GM23248 (cell line): ENCODE measurements around the gene BCL10. TPM values are rescaled to one million over a fixed set of nuclear protein-coding genes. Genes with fewer than 3 reads are reported as not detected.

Experiments
- DNase-seq: peaks from one replicate; pipeline ENCODE4 v3.0.0-alpha.2; 2015
- H2AFZ ChIP-seq: fragments of 200-600 bp; sonication (generic); 2 replicates; pipeline ENCODE4 v1.6.1; 2016; ENCODE audit warnings: antibody characterized with exemption
- H3F3A ChIP-seq: fragments of 200-600 bp; sonication (generic); 2 replicates; pipeline ENCODE4 v1.6.1; 2016; ENCODE audit warnings: mild to moderate bottlenecking, antibody characterized with exemption, mixed run types; ENCODE audit not compliant: insufficient read depth
- H3K27ac ChIP-seq: fragments of 200-600 bp; sonication (generic); 2 replicates; pipeline ENCODE4 v1.5.1; 2016; ENCODE audit warnings: mild to moderate bottlenecking
- H3K27me3 ChIP-seq: fragments of 200-600 bp; sonication (generic); replicated peaks from 2 replicates; pipeline ENCODE4 v1.6.1; 2016; ENCODE audit warnings: mild to moderate bottlenecking; ENCODE audit not compliant: insufficient read depth
- H3K36me3 ChIP-seq: fragments of 200-600 bp; sonication (generic); 2 replicates; pipeline ENCODE4 v1.6.1; 2016; ENCODE audit warnings: low read depth, mild to moderate bottlenecking
- H3K4me1 ChIP-seq: fragments of 200-600 bp; sonication (generic); 2 replicates; pipeline ENCODE4 v1.6.1; 2016; ENCODE audit warnings: mild to moderate bottlenecking; ENCODE audit not compliant: insufficient read depth
- H3K4me2 ChIP-seq: fragments of 200-600 bp; sonication (generic); one replicate; pipeline ENCODE4 v1.6.1; 2016; ENCODE audit warnings: mild to moderate bottlenecking; ENCODE audit not compliant: unreplicated experiment
- H3K4me3 ChIP-seq: fragments of 200-600 bp; sonication (generic); 2 replicates; pipeline ENCODE4 v1.5.1; 2016; ENCODE audit warnings: mild to moderate bottlenecking
- H3K79me2 ChIP-seq: fragments of 200-600 bp; sonication (generic); 2 replicates; pipeline ENCODE4 v1.6.1; 2016; ENCODE audit warnings: mild to moderate bottlenecking; ENCODE audit not compliant: insufficient read depth
- H3K9ac ChIP-seq: fragments of 200-600 bp; sonication (generic); 2 replicates; pipeline ENCODE4 v1.6.1; 2016; ENCODE audit warnings: mild to moderate bottlenecking
- H3K9me2 ChIP-seq: fragments of 200-600 bp; sonication (generic); 2 replicates; pipeline ENCODE4 v1.6.1; 2016; ENCODE audit warnings: mixed run types, mild to moderate bottlenecking, moderate library complexity; ENCODE audit not compliant: insufficient read depth
- H3K9me3 ChIP-seq: fragments of 200-600 bp; sonication (generic); one replicate; pipeline ENCODE4 v1.6.1; 2017; ENCODE audit warnings: low read depth
- H4K20me1 ChIP-seq: fragments of 200-600 bp; sonication (generic); 2 replicates; pipeline ENCODE4 v1.6.0; 2016; ENCODE audit not compliant: insufficient read depth
- EZH2 ChIP-seq: fragments of 200-600 bp; sonication (generic); IDR thresholded peaks from 2 replicates; pipeline ENCODE4 v1.6.1; 2018; ENCODE audit warnings: antibody characterized with exemption, mild to moderate bottlenecking; ENCODE audit not compliant: insufficient read depth, poor library complexity, severe bottlenecking
- EZH2phosphoT487 ChIP-seq: fragments of 200-600 bp; sonication (generic); IDR thresholded peaks from 2 replicates; pipeline ENCODE4 v1.6.1; 2018; ENCODE audit warnings: antibody characterized with exemption, moderate library complexity, mild to moderate bottlenecking, low read depth; ENCODE audit not compliant: insufficient read depth
- WGBS, 2 experiments: methylation state at CpG; one replicate each; pipeline ENCODE4 v1.1.6; 2015 to 2017; ENCODE audit warnings: low lambda C conversion rate in 2 of 2, low coverage in 1 of 2; ENCODE audit errors: missing lambda C conversion rate in 2 of 2; 5-methylcytosine and 5-hydroxymethylcytosine counted together
- in situ Hi-C: fragments of 300-500 bp; cut with MboI; formaldehyde crosslinking; loops from 2 replicates; pipeline ENCODE4 v1.15.0; 2020
- polyA plus RNA-seq: library from polyadenylated mRNA; unstranded; fragments of >200 nt; fragmentation: Nextera tagmentation; extraction: Ambion mirVana; gene quantifications from 2 replicates; pipeline ENCODE4 v1.2.1, GENCODE V29; 2016
- total RNA-seq: library from RNA; depleted of rRNA; stranded (reverse); fragments of >200 nt; shearing (Covaris generic); gene quantifications from 2 replicates; pipeline ENCODE4 v1.2.3, GENCODE V29; 2014

The BCL10 gene
- total and polyA plus RNA-seq, 2 experiments from 2014 or later = 51.4 to 70.7 TPM

GRCh38 chr1:85289848-85290335 is 13.5 kb upstream of the BCL10 start:
- H3K9ac ChIP-seq = no peak overlapping the region
- no peak overlapping the region for H2AFZ ChIP-seq

DNA sequence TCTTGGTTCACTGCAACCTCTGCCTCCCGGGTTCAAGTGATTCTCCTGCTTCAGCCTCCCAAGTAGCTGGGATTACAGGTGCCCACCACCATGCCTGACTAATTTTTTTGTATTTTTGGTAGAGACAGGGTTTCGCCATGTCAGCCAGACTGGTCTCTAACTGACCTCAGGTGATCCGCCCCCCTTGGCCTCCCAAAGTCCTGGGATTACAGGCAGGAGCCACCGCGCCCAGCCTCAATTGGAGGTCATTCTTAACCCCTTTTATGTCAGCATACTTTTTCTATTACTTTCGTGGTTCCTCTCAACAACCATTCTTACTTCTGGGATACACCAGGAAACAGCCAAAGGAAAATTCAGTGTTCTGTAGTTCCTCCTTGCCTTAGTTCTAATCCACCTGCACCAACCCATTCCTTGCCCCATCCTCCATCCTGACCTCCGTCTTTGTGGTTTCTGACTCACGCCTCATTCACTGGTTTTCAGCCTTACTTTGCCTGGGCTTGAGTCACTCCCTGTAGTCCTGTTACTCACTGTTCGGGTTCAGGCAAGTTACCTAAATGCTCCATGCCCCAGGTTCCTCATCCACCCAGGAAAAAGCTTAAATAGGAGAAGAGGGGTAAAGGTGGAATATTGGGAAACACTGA is 12.9 kb upstream of the BCL10 start:
- Histone ChIP-seq H3K79me2 (no peaks in the 10 kb centered on the region), H3F3A (peaks cover 28% of the 10 kb centered on the region), H3K9me2 (no peaks in the 10 kb centered on the region), H3K4me1 (peaks cover 31% of the 10 kb centered on the region), H3K4me3 (no peak overlapping the region), H2AFZ (no peak overlapping the region), H3K27ac (peak overlapping the region; percentile 58; the same call in 1 of the 2 replicates), H3K36me3 (no peaks in the 10 kb centered on the region), H3K9me3 (no peaks in the 10 kb centered on the region), H3K27me3 (no peaks in the 10 kb centered on the region), H3K9ac (no peak overlapping the region), H4K20me1 (no peaks in the 10 kb centered on the region), H3K4me2 (peak overlapping the region; percentile 29)
- peak; percentile 97 for DNase-seq
- in situ Hi-C loops = no loop called here
- TF ChIP-seq EZH2phosphoT487 = no peak
- TF ChIP-seq EZH2 = no peak
- WGBS, 2 experiments = 53 to 57% methylated on average over 9 of the region's 9 CpGs

More at GRCh38 chr1:85289848-85290335, 13.5 kb upstream of the BCL10 start:
- Histone ChIP-seq H3K27me3 (no peaks in the 10 kb centered on the region), H4K20me1 (no peaks in the 10 kb centered on the region), H3K79me2 (no peaks in the 10 kb centered on the region), H3K36me3 (no peaks in the 10 kb centered on the region), H3F3A (peaks cover 28% of the 10 kb centered on the region), H3K9me2 (no peaks in the 10 kb centered on the region), H3K4me3 (no peak overlapping the region), H3K4me2 (peak overlapping the region; percentile 29), H3K9me3 (no peaks in the 10 kb centered on the region), H3K27ac (peak overlapping the region; percentile 58; the same call in 1 of the 2 replicates), H3K4me1 (peaks cover 33% of the 10 kb centered on the region)
- in situ Hi-C loops = no loop called here
- WGBS, 2 experiments = 94 to 98% methylated on average over 4 of the region's 4 CpGs
- no peak for DNase-seq
- TF ChIP-seq EZH2phosphoT487 (no peak), EZH2 (no peak)

GRCh38 chr1:85284202-85284601 is 7.8 kb upstream of the BCL10 start:
- H3K27ac ChIP-seq = no peak overlapping the region
- in situ Hi-C loops = no loop called here
- H3K4me3 ChIP-seq = no peak overlapping the region
- WGBS, 2 experiments = 86 to 100% methylated on average over 1 to 2 of the region's 2 CpGs
- no peak overlapping the region for H3K4me2 ChIP-seq
- H3K4me1 ChIP-seq = peaks cover 6% of the 10 kb centered on the region
- H3K9me3 ChIP-seq = no peaks in the 10 kb centered on the region
- TF ChIP-seq EZH2 = no peak
- TF ChIP-seq EZH2phosphoT487 = no peak
- no peaks in the 10 kb centered on the region for H3K36me3 ChIP-seq
- H4K20me1 ChIP-seq = no peaks in the 10 kb centered on the region
- H2AFZ ChIP-seq = no peak overlapping the region
- no peak overlapping the region for H3K9ac ChIP-seq
- DNase-seq = no peak
- no peaks in the 10 kb centered on the region for H3K9me2 ChIP-seq
- no peaks in the 10 kb centered on the region for H3K27me3 ChIP-seq
- H3K79me2 ChIP-seq = no peaks in the 10 kb centered on the region
- H3F3A ChIP-seq = peaks cover 6% of the 10 kb centered on the region

GRCh38 chr1:85283475-85284199 is 7.2 kb upstream of the BCL10 start:
- no peaks in the 10 kb centered on the region for H3K27me3 ChIP-seq
- TF ChIP-seq EZH2 (no peak), EZH2phosphoT487 (no peak)
- no peaks in the 10 kb centered on the region for H3K36me3 ChIP-seq
- H3F3A ChIP-seq = peaks cover 11% of the 10 kb centered on the region
- H4K20me1 ChIP-seq = no peaks in the 10 kb centered on the region
- no peaks in the 10 kb centered on the region for H3K9me3 ChIP-seq
- H3K4me3 ChIP-seq = no peak overlapping the region
- H3K27ac ChIP-seq = no peak overlapping the region
- 75% methylated on average over 10 of the region's 11 CpGs for WGBS, 2 experiments
- no peaks in the 10 kb centered on the region for H3K9me2 ChIP-seq
- no peak for DNase-seq
- H2AFZ ChIP-seq = no peak overlapping the region
- no peak overlapping the region for H3K4me2 ChIP-seq
- H3K4me1 ChIP-seq = peaks cover 8% of the 10 kb centered on the region
- H3K79me2 ChIP-seq = no peaks in the 10 kb centered on the region
- in situ Hi-C loops = no loop called here
- H3K9ac ChIP-seq = no peak overlapping the region
